Measurements from ENCODE around the gene TMPRSS7.

DNA sequence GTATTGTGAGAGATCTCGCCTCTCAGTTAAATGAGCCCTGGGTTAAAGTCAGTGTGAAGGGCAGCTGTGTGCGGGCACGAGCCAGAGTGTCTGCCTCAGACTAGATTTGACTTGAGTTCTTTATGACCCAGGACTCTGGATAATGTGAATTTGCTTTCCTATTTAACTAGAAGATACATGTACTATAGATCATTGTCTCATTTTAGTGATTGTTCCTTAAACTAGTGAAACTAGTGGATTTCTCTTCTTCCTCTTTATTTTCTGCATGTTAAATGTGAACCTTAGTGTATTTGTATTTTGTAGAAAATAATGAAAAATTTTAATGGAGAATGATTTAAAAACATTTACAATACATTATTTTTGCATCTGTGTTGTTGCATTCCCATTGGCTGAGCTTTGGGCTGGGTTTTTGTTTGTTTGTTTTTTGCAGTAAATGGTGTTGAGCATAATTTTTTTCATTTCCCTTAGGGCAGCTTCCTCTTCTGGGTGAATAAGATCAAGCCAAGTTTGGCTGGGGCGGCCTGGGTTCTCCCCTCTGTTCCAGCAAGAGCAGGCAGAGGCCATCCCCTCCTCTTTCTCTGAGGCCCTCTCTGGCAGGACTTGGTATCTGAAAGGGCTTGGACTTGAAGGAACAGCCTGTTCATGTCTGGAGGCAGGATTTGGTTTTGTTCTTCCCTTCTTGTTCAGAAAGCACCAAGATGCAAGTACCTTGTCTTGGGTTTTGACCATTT lies 83.5 kb downstream of the TMPRSS7 start:
- TF ChIP-seq, protein P1, sequence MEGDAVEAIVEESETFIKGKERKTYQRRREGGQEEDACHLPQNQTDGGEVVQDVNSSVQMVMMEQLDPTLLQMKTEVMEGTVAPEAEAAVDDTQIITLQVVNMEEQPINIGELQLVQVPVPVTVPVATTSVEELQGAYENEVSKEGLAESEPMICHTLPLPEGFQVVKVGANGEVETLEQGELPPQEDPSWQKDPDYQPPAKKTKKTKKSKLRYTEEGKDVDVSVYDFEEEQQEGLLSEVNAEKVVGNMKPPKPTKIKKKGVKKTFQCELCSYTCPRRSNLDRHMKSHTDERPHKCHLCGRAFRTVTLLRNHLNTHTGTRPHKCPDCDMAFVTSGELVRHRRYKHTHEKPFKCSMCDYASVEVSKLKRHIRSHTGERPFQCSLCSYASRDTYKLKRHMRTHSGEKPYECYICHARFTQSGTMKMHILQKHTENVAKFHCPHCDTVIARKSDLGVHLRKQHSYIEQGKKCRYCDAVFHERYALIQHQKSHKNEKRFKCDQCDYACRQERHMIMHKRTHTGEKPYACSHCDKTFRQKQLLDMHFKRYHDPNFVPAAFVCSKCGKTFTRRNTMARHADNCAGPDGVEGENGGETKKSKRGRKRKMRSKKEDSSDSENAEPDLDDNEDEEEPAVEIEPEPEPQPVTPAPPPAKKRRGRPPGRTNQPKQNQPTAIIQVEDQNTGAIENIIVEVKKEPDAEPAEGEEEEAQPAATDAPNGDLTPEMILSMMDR (IDR thresholded peaks at IDR 0.05 in 8 of 11, conservative IDR thresholded peaks at IDR 0.05 in 3 of 11), result no peak
- no peak for TF ChIP-seq POLR2A (IDR thresholded peaks at IDR 0.05)
- no peak for TF ChIP-seq POLR2AphosphoS5 (IDR thresholded peaks at IDR 0.05)
